OCI-LY7 (cell line): ENCODE measurements around the gene KCNB1.

Source experiments
- CTCF ChIP-seq: fragments of 200-600 bp; sonication (generic); conservative IDR thresholded peaks from 2 replicates; pipeline ENCODE4 v1.5.1; 2014; ENCODE audit warnings: mild to moderate bottlenecking, antibody characterized with exemption, low read length, moderate library complexity, mixed read lengths
- EZH2phosphoT487 ChIP-seq: fragments of 200-600 bp; sonication (generic); IDR thresholded peaks from 2 replicates; pipeline ENCODE4 v1.6.1; 2018; ENCODE audit warnings: low read depth, borderline replicate concordance, mild to moderate bottlenecking, mixed run types, antibody characterized with exemption, low read length, moderate library complexity, mixed read lengths

- no peak for TF ChIP-seq CTCF
- TF ChIP-seq EZH2phosphoT487, result no peak
These were observed 76.8 kb downstream of the KCNB1 start for GRCh38 chr20:49405696-49406095.
